Neuronal stem cell (in vitro differentiated cells): Measurements from ENCODE around the gene NLRC3.

Experiments used
- DNase-seq: peaks from one replicate; pipeline ENCODE4 v3.0.0-alpha.2; 2013; ENCODE audit warnings: low spot score
- H2AFZ ChIP-seq: one replicate; pipeline ENCODE4 v1.6.1; 2013; ENCODE audit warnings: mild to moderate bottlenecking, low read length, inconsistent platforms
- H2AK5ac ChIP-seq: 2 replicates; pipeline ENCODE4 v1.6.1; 2013; ENCODE audit warnings: low read depth, mild to moderate bottlenecking, inconsistent platforms, low read length, moderate library complexity, mixed read lengths
- H2BK120ac ChIP-seq: 2 replicates; pipeline ENCODE4 v1.6.1; 2013; ENCODE audit warnings: low read depth, mild to moderate bottlenecking, inconsistent platforms, low read length, moderate library complexity, mixed read lengths
- H2BK12ac ChIP-seq: one replicate; pipeline ENCODE4 v1.6.1; 2013; ENCODE audit warnings: low read length, inconsistent platforms
- H2BK15ac ChIP-seq: 2 replicates; pipeline ENCODE4 v1.6.1; 2013; ENCODE audit warnings: mild to moderate bottlenecking, low read length, inconsistent platforms, mixed read lengths
- H2BK5ac ChIP-seq: one replicate; pipeline ENCODE4 v1.6.1; 2013; ENCODE audit warnings: inconsistent platforms, mild to moderate bottlenecking, low read length, moderate library complexity
- H3K14ac ChIP-seq: one replicate; pipeline ENCODE4 v1.6.1; 2013; ENCODE audit warnings: low read length, inconsistent platforms
- H3K18ac ChIP-seq: 2 replicates; pipeline ENCODE4 v1.6.1; 2013; ENCODE audit warnings: low read length, inconsistent platforms
- H3K23ac ChIP-seq: 2 replicates; pipeline ENCODE4 v1.6.1; 2013; ENCODE audit warnings: low read depth, mild to moderate bottlenecking, mixed read lengths, low read length, inconsistent platforms; ENCODE audit not compliant: poor library complexity
- H3K27ac ChIP-seq: replicated peaks from 3 replicates; pipeline ENCODE4 v1.5.1; 2013; ENCODE audit warnings: low read length, inconsistent platforms
- H3K27me3 ChIP-seq, 3 experiments: 2 replicates each; pipeline ENCODE4 v1.6.1; 2013; ENCODE audit warnings: low read length in 3 of 3, mild to moderate bottlenecking in 2 of 3, inconsistent platforms in 1 of 3, low read depth in 1 of 3, mixed read lengths in 1 of 3, moderate library complexity in 1 of 3; ENCODE audit not compliant: control insufficient read depth in 3 of 3, insufficient read depth in 3 of 3
- H3K36me3 ChIP-seq, 2 donors: replicated peaks in 1 of 2; 2 replicates each; pipeline ENCODE4 v1.6.1; 2013; ENCODE audit warnings: low read length in 2 of 2; ENCODE audit not compliant: control insufficient read depth in 2 of 2, insufficient read depth in 2 of 2
- H3K4ac ChIP-seq: 2 replicates; pipeline ENCODE4 v1.6.1; 2013; ENCODE audit warnings: inconsistent platforms, mild to moderate bottlenecking, low read length, moderate library complexity
- H3K4me1 ChIP-seq, 2 donors: 1 replicate in 1 of 2; 2 replicates in 1 of 2; pipeline ENCODE4 v1.6.1; 2013; ENCODE audit warnings: low read length in 2 of 2, low read depth in 1 of 2; ENCODE audit not compliant: control insufficient read depth in 2 of 2, insufficient read depth in 1 of 2
- H3K4me2 ChIP-seq: one replicate; pipeline ENCODE4 v1.6.1; 2013; ENCODE audit warnings: mild to moderate bottlenecking, low read length, inconsistent platforms; ENCODE audit not compliant: insufficient read depth, poor library complexity, severe bottlenecking
- H3K4me3 ChIP-seq, 2 donors: 2 replicates each; pipeline ENCODE4 v1.5.1; 2013; ENCODE audit warnings: low read length in 2 of 2, mild to moderate bottlenecking in 2 of 2, inconsistent platforms in 1 of 2, moderate library complexity in 1 of 2
- H3K79me1 ChIP-seq: one replicate; pipeline ENCODE4 v1.6.1; 2013; ENCODE audit warnings: low read depth, mild to moderate bottlenecking, inconsistent platforms, low read length, moderate library complexity
- H3K9ac ChIP-seq: one replicate; pipeline ENCODE4 v1.6.1; 2013; ENCODE audit warnings: mild to moderate bottlenecking, low read depth, low read length, inconsistent platforms; ENCODE audit not compliant: poor library complexity
- H3K9me3 ChIP-seq, 2 donors: replicated peaks in 1 of 2; 2 replicates each; pipeline versions ENCODE3 to v1.6.1; 2013; ENCODE audit warnings: low read length in 2 of 2, mild to moderate bottlenecking in 2 of 2, inconsistent platforms in 1 of 2, low read depth in 1 of 2, mixed read lengths in 1 of 2, moderate library complexity in 1 of 2; ENCODE audit not compliant: control insufficient read depth in 2 of 2, insufficient read depth in 1 of 2
- H4K8ac ChIP-seq: one replicate; pipeline ENCODE4 v1.6.1; 2013; ENCODE audit warnings: low read depth, mild to moderate bottlenecking, inconsistent platforms, low read length, moderate library complexity
- H4K91ac ChIP-seq: one replicate; pipeline ENCODE4 v1.6.1; 2013; ENCODE audit warnings: low read length, low read depth, mild to moderate bottlenecking, inconsistent platforms; ENCODE audit not compliant: poor library complexity
- WGBS, 2 donors: extraction: QIAGEN DNeasy Blood & Tissue Kit; methylation state at CpG; one replicate each; pipeline ENCODE4 v1.1.7; 2013; ENCODE audit warnings: missing lambda C conversion rate in 2 of 2, mixed read lengths in 1 of 2; ENCODE audit not compliant: insufficient read length in 2 of 2, insufficient replicate concordance in 1 of 2; ENCODE audit errors: extremely low coverage in 2 of 2; 5-methylcytosine and 5-hydroxymethylcytosine counted together

The NLRC3 gene

GRCh38 chr16:3569851-3570250 lies 7.4 kb downstream of the NLRC3 start:
- H3K27ac ChIP-seq = no peak overlapping the region
- no peak overlapping the region for H3K18ac ChIP-seq
- no peak overlapping the region for H4K91ac ChIP-seq
- H3K4me3 ChIP-seq = no peak overlapping the region
- peaks cover 6 to 7% of the 10 kb centered on the region in 2 donors for H3K9me3 ChIP-seq
- H2AK5ac ChIP-seq = no peak overlapping the region
- H3K79me1 ChIP-seq = peaks cover 2% of the 10 kb centered on the region
- no peak overlapping the region for H3K4me2 ChIP-seq
- H3K9ac ChIP-seq = no peak overlapping the region
- H3K36me3 ChIP-seq = peaks cover 0 to 1% of the 10 kb centered on the region in 2 donors
- DNase-seq = no peak
- H3K14ac ChIP-seq = no peak overlapping the region
- no peak overlapping the region for H2BK12ac ChIP-seq
- H2BK15ac ChIP-seq = no peak overlapping the region
- H2BK5ac ChIP-seq = no peak overlapping the region
- no CpG with 5 or more reads among the region's 2 CpGs for WGBS, 2 donors
- no peak overlapping the region for H4K8ac ChIP-seq
- H2AFZ ChIP-seq = no peak overlapping the region
- H2BK120ac ChIP-seq = no peak overlapping the region
- no peak overlapping the region for H3K23ac ChIP-seq
- peaks cover 0 to 2% of the 10 kb centered on the region in 2 donors for H3K4me1 ChIP-seq
- no peak overlapping the region for H3K4ac ChIP-seq
- H3K27me3 ChIP-seq = no peaks in the 10 kb centered on the region

GRCh38 chr16:3566990-3567389 lies 10.2 kb downstream of the NLRC3 start:
- no peak overlapping the region for H3K4me2 ChIP-seq
- H3K9me3 ChIP-seq = peaks cover 5 to 6% of the 10 kb centered on the region in 2 donors
- no peak overlapping the region for H2AFZ ChIP-seq
- H3K9ac ChIP-seq = no peak overlapping the region
- no peaks in the 10 kb centered on the region for H3K79me1 ChIP-seq
- H2BK15ac ChIP-seq = no peak overlapping the region
- no peak overlapping the region for H2BK120ac ChIP-seq
- H3K4me3 ChIP-seq = no peak overlapping the region
- peaks cover 0 to 1% of the 10 kb centered on the region in 2 donors for H3K36me3 ChIP-seq
- H3K4ac ChIP-seq = no peak overlapping the region
- H4K8ac ChIP-seq = no peak overlapping the region
- peaks cover 0 to 2% of the 10 kb centered on the region in 2 donors for H3K4me1 ChIP-seq
- peak overlapping the region; percentile 28 for H3K18ac ChIP-seq
- H2AK5ac ChIP-seq = no peak overlapping the region
- H2BK12ac ChIP-seq = no peak overlapping the region
- H4K91ac ChIP-seq = no peak overlapping the region
- H3K23ac ChIP-seq = no peak overlapping the region
- no peak overlapping the region for H3K27ac ChIP-seq
- WGBS, 2 donors = no CpG with 5 or more reads among the region's 8 CpGs
- no peak for DNase-seq
- no peaks in the 10 kb centered on the region for H3K27me3 ChIP-seq
- H3K14ac ChIP-seq = no peak overlapping the region
- H2BK5ac ChIP-seq = no peak overlapping the region

GRCh38 chr16:3564889-3565141 lies 12.4 kb downstream of the NLRC3 start:
- Histone ChIP-seq H2AK5ac (peak overlapping the region; percentile 70), H3K9ac (no peak overlapping the region), H3K9me3 (no peaks in the 10 kb centered on the region), H3K27ac (no peak overlapping the region), H3K4me1 (peaks cover 0 to 2% of the 10 kb centered on the region in 2 donors), H3K4me3 (no peak overlapping the region), H3K18ac (peak overlapping the region; percentile 80), H3K14ac (no peak overlapping the region), H3K79me1 (no peaks in the 10 kb centered on the region), H3K4ac (no peak overlapping the region), H3K23ac (peak overlapping the region; percentile 55), H4K8ac (no peak overlapping the region), H2BK120ac (no peak overlapping the region), H4K91ac (no peak overlapping the region), H3K4me2 (no peak overlapping the region), H3K36me3 (no peaks in the 10 kb centered on the region), H2BK5ac (no peak overlapping the region), H3K27me3 (no peaks in the 10 kb centered on the region), H2AFZ (peak overlapping the region; percentile 22), H2BK12ac (no peak overlapping the region), H2BK15ac (no peak overlapping the region)
- no peak for DNase-seq
- no CpG with 5 or more reads among the region's 9 CpGs for WGBS, 2 donors

GRCh38 chr16:3564130-3564888 lies 12.9 kb downstream of the NLRC3 start:
- Histone ChIP-seq H3K14ac (peak overlapping the region; percentile 82), H2AK5ac (peak overlapping the region; percentile 70), H3K18ac (peak overlapping the region; percentile 80), H3K4me1 (peaks cover 0 to 2% of the 10 kb centered on the region in 2 donors), H2BK12ac (no peak overlapping the region), H4K91ac (peak overlapping the region; percentile 92), H2BK15ac (no peak overlapping the region), H3K79me1 (no peaks in the 10 kb centered on the region), H3K4me3 (no peak overlapping the region), H3K36me3 (no peaks in the 10 kb centered on the region), H3K27ac (no peak overlapping the region), H3K4ac (no peak overlapping the region), H3K27me3 (no peaks in the 10 kb centered on the region), H2BK5ac (no peak overlapping the region), H2BK120ac (no peak overlapping the region), H3K9me3 (no peaks in the 10 kb centered on the region), H3K4me2 (no peak overlapping the region), H3K9ac (no peak overlapping the region), H4K8ac (no peak overlapping the region), H2AFZ (no peak overlapping the region), H3K23ac (peak overlapping the region; percentile 55)
- DNase-seq = no peak
- no CpG with 5 or more reads among the region's 43 CpGs for WGBS, 2 donors
